Measurements from ENCODE around the gene KRTAP12-1.

KRTAP12-1 gene

DNA sequence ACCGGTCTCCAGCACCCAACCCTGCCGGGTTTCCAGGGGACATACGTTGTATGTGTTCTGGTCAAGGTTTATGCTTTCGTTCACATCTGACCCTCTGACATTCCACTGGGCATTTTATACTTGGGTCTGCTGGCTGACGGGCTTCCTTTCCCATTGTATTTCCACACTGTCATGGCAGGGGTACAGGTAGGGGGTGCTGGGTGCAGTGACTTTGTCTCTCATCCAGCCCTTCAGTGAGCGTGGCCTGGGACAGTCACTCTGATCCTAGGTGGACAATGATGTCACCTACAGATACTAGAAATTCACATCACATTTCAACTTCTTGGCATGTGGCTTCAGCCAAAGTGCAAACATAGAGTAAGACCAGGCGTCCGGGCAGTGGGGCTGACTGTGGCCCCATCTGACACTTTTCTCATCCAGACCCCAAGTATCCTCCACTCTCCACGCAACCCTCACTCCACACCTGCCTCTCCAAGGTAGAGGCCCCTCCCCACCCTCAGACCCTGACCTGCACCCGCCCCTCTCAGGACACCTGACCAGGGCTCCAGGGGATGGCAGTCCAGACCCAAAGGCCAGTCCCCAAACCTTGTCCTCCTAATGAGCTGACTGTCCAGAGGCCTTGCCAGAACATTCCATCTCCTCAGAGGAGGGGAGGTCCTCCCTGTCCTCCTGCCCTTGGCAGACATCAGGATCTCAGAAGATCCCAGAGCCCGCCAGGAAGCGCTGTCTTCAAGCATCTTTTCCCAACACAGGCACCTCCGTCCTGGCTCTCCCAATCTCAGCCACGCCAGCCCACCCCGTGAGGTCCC lies 45.5 kb downstream of the KRTAP12-1 start:
- TF ChIP-seq, protein P1, sequence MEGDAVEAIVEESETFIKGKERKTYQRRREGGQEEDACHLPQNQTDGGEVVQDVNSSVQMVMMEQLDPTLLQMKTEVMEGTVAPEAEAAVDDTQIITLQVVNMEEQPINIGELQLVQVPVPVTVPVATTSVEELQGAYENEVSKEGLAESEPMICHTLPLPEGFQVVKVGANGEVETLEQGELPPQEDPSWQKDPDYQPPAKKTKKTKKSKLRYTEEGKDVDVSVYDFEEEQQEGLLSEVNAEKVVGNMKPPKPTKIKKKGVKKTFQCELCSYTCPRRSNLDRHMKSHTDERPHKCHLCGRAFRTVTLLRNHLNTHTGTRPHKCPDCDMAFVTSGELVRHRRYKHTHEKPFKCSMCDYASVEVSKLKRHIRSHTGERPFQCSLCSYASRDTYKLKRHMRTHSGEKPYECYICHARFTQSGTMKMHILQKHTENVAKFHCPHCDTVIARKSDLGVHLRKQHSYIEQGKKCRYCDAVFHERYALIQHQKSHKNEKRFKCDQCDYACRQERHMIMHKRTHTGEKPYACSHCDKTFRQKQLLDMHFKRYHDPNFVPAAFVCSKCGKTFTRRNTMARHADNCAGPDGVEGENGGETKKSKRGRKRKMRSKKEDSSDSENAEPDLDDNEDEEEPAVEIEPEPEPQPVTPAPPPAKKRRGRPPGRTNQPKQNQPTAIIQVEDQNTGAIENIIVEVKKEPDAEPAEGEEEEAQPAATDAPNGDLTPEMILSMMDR (IDR thresholded peaks at IDR 0.05; ENCODE audit: low read depth, low read length): no peak
- H3K4me3 ChIP-seq (replicated peaks in 1 of 2; ENCODE audit: low read depth in 2 of 2, low read length in 2 of 2): no peak overlapping the region
- no peak for DNase-seq (ENCODE audit: low read depth in 2 of 2)

DNA sequence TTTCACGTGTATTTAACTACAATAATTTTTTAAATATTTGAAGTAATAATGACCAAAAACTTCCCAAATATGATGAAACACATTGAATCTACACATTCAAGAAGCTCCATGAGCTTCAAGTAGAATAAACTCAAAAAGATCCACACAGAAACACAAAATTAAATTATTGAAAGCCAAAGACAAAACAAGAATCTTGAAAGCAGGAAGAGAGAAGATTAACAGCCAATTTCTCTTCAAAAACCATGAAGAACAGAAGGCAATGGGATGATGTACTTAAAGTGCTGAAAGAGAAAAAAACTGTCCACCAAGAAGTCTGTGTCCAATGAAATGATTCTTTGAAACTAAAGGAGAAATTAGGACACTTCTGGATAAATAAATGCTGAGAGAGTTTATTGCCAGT lies 49.9 kb downstream of the KRTAP12-1 start:
- no peak overlapping the region for H3K4me3 ChIP-seq (replicated peaks in 1 of 2; ENCODE audit: low read depth in 2 of 2, low read length in 2 of 2)
- TF ChIP-seq, protein P1 (IDR thresholded peaks at IDR 0.05; ENCODE audit: low read depth, low read length): no peak
- DNase-seq (ENCODE audit: low read depth in 2 of 2): no peak

Data from cardiac fibroblast (primary cell).